GM19324 (cell line): ENCODE data around the gene FGF3.

Experiments used
- ATAC-seq: cut with Tn5 transposase; IDR thresholded peaks from one replicate; pipeline ENCODE4 v1.9.1; 2021; ENCODE audit warnings: mild to moderate bottlenecking, moderate library complexity; ENCODE audit not compliant: unreplicated experiment, low FRiP score

Gene FGF3

GRCh38 chr11:69825941-69826340 is 6.7 kb upstream of the FGF3 start:
- ATAC-seq = no peak

- no peak for ATAC-seq
Measured at GRCh38 chr11:69825037-69825834, 6.0 kb upstream of the FGF3 start.

- no peak for ATAC-seq
Measured at GRCh38 chr11:69823641-69824265, 4.5 kb upstream of the FGF3 start.

- no peak for ATAC-seq
Measured at GRCh38 chr11:69822676-69823494, 3.7 kb upstream of the FGF3 start.

- no peak for ATAC-seq
Measured at GRCh38 chr11:69821511-69822040, 2.4 kb upstream of the FGF3 start.

GRCh38 chr11:69820441-69820840 is 1.2 kb upstream of the FGF3 start:
- no peak for ATAC-seq

- ATAC-seq = no peak
Measured at GRCh38 chr11:69819541-69820070, 390 bp upstream of the FGF3 start.

GRCh38 chr11:69818231-69818602 is 999 bp downstream of the FGF3 start:
- no peak for ATAC-seq

GRCh38 chr11:69817265-69818230 is 1.7 kb downstream of the FGF3 start:
- no peak for ATAC-seq

GRCh38 chr11:69816671-69817070 is 2.5 kb downstream of the FGF3 start:
- no peak for ATAC-seq

GRCh38 chr11:69815973-69816372 is 3.2 kb downstream of the FGF3 start:
- ATAC-seq = no peak

- ATAC-seq = no peak
Measured at GRCh38 chr11:69814902-69815301, 4.3 kb downstream of the FGF3 start.

- no peak for ATAC-seq
Measured at GRCh38 chr11:69814411-69814810, 4.8 kb downstream of the FGF3 start.

GRCh38 chr11:69813839-69814238 is 5.4 kb downstream of the FGF3 start:
- ATAC-seq = no peak

GRCh38 chr11:69812946-69813345 is 6.3 kb downstream of the FGF3 start:
- no peak for ATAC-seq

GRCh38 chr11:69812256-69812655 is 7.0 kb downstream of the FGF3 start:
- ATAC-seq = no peak

GRCh38 chr11:69811431-69811830 is 7.8 kb downstream of the FGF3 start:
- no peak for ATAC-seq

GRCh38 chr11:69810289-69811118 is 8.7 kb downstream of the FGF3 start:
- no peak for ATAC-seq

GRCh38 chr11:69808667-69809086 is 10.5 kb downstream of the FGF3 start:
- no peak for ATAC-seq
